Measurements from ENCODE around the gene TRO.

Gene TRO, protein sequence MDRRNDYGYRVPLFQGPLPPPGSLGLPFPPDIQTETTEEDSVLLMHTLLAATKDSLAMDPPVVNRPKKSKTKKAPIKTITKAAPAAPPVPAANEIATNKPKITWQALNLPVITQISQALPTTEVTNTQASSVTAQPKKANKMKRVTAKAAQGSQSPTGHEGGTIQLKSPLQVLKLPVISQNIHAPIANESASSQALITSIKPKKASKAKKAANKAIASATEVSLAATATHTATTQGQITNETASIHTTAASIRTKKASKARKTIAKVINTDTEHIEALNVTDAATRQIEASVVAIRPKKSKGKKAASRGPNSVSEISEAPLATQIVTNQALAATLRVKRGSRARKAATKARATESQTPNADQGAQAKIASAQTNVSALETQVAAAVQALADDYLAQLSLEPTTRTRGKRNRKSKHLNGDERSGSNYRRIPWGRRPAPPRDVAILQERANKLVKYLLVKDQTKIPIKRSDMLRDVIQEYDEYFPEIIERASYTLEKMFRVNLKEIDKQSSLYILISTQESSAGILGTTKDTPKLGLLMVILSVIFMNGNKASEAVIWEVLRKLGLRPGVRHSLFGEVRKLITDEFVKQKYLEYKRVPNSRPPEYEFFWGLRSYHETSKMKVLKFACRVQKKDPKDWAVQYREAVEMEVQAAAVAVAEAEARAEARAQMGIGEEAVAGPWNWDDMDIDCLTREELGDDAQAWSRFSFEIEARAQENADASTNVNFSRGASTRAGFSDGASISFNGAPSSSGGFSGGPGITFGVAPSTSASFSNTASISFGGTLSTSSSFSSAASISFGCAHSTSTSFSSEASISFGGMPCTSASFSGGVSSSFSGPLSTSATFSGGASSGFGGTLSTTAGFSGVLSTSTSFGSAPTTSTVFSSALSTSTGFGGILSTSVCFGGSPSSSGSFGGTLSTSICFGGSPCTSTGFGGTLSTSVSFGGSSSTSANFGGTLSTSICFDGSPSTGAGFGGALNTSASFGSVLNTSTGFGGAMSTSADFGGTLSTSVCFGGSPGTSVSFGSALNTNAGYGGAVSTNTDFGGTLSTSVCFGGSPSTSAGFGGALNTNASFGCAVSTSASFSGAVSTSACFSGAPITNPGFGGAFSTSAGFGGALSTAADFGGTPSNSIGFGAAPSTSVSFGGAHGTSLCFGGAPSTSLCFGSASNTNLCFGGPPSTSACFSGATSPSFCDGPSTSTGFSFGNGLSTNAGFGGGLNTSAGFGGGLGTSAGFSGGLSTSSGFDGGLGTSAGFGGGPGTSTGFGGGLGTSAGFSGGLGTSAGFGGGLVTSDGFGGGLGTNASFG (N-terminal part only)

DNA sequence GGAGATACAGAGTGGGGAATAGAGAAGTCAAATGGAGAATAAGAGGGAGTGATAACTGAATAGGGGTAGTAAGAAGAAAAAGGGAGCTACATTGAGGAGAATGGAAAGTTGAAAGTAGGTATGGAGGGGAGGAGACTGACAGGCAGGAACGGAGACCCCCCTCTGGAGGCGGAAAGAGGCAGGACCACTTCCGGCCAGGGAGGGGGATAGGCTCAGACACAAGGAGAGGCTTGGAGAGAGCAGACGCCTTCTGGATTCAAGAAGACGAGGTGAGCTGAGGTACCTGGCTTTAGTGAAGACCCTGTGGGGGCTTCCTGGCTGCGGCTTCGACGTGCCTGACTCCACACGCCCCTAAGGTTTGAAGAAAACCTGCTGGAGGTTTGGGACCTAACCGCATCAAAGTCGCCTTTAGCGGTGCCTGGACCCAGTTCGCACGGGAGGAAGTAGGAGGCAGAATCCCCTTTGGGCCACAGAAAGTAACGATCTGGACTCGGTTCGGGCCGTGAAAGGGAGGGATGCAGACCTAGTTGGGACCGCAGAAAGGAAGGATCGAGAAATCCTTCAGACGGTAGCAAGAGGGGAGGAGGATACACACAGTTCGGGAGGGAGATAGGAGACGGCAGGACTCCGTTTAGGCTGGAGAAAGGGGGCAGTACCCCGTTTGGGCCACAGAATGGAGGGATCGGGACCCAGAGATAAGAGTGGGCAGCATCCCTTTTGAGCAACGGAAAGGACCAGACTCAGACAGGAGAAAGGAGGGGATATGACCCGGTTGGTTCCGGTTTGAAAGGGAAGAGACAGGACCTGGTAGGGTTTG is at the start of gene TRO:
TSS of gene TRO (plus strand) at position 215 of the 817 bp plus-strand sequence. CDS start 1,423 bp downstream, outside the sequence.
- no peak for DNase-seq

GRCh38 chrX:54885740-54886139 is 34.9 kb upstream of the TRO start:
- no peak for DNase-seq

DNA sequence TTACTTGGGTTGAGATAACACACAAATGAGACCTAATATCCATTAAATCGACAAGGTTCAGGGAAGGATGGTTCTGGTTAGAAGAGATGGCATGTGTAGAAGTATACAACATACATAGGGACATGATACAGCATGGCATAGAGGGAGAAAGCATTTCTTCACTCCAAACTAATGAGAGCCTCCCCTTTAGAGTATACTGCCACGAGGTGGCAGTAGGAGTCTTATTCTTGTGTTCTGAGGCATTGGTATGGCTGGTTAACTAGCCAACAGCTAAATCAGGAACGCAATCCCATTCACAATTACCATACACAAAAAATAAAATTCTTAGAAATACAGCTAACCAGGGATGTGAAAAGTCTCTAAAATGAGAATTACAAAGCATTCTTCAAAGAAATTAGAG is 29.1 kb upstream of the TRO start:
- peak; percentile 20 to 44 for DNase-seq

DNA sequence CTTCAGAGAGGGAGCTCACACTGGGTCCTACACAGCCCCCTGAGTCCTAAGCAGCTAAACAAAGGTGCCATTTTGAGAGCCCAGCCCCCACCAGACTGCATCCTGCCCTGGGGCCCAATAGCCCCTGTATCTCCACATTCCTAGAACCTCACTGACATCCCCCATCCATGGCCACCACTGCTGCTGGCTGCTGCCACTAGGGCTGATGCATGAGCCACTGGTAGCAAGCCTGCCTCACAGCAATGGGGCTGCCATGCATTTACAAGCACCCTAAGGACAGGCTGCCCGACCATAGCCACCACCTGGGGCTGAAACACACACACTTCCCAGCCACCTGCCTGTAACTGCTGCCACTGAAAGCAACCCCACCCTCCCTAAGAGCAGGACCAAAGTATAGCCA is 26.5 kb upstream of the TRO start:
- no peak for DNase-seq

DNA sequence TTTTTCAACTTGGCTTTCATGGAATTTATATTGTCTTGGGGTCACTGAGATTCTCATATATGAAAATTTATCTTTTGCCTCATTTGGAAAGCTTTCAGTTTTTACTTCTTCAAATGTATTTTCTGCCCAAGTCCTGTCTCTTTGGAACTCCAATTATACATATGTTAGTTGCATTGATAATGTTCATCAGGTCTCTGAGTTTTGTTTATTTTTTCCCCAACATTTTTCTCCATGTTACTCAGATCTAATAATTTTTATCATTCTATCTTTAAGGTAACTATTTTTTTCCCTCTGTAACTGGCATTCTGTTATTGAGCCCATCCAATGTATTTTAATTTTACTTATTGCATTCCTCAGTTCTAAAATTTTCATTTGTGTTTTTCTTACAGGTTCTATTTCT is 10.7 kb upstream of the TRO start:
- DNase-seq: no peak

- peak in 1 of 2 donors; percentile 0 for DNase-seq
Observed at GRCh38 chrX:54921427-54922021, 900 bp downstream of the TRO start.

GRCh38 chrX:54922547-54922946 is 1.9 kb downstream of the TRO start:
- DNase-seq: no peak

DNA sequence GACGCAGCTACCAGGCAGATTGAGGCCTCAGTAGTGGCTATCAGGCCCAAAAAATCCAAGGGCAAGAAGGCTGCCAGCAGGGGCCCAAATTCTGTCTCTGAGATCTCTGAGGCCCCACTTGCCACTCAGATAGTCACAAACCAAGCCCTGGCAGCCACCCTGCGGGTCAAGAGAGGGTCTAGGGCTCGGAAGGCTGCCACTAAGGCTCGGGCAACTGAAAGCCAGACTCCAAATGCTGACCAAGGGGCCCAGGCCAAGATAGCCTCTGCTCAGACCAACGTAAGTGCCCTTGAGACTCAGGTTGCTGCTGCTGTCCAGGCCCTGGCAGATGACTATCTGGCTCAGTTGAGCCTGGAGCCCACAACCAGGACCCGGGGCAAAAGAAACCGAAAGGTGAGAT is 2.8 kb downstream of the TRO start:
- no peak for DNase-seq

- peak; percentile 0 to 11 for DNase-seq
Observed at GRCh38 chrX:54926978-54927377, 6.4 kb downstream of the TRO start.

GRCh38 chrX:54928876-54929275 is 8.3 kb downstream of the TRO start:
- no peak for DNase-seq

- no peak for DNase-seq
Observed at GRCh38 chrX:54930291-54931049, 9.8 kb downstream of the TRO start.

- no peak for DNase-seq
Observed at GRCh38 chrX:54931107-54931506, 10.5 kb downstream of the TRO start.

- DNase-seq: no peak
Observed at GRCh38 chrX:54933150-54933826, 12.7 kb downstream of the TRO start.

DNA sequence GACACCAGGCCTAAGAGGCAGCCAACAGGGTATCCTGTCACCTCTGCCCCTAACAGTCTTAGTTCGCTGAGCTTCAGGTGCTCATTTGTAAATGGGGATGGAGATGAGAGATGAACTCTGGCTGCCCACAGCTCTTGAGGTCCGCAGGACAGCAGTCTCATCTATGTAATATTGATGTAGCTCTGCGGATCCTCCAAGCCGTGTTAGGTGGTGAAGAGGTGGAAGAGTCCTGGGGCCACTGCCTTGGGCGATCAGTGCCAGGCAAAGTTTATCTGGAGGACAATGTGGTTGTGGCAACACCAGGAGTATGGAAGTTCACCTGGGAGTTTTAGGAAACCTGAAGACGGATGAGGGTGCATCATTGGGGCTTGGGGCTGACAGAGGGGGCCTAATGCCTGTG is 13.4 kb downstream of the TRO start:
- no peak for DNase-seq

GRCh38 chrX:54934890-54935289 is 14.3 kb downstream of the TRO start:
- no peak for DNase-seq

GRCh38 chrX:54935306-54935705 is 14.7 kb downstream of the TRO start:
- DNase-seq: no peak

- DNase-seq: no peak
Observed at GRCh38 chrX:54937416-54937815, 16.8 kb downstream of the TRO start.

- DNase-seq: no peak
Observed at GRCh38 chrX:54944816-54945215, 24.2 kb downstream of the TRO start.

DNA sequence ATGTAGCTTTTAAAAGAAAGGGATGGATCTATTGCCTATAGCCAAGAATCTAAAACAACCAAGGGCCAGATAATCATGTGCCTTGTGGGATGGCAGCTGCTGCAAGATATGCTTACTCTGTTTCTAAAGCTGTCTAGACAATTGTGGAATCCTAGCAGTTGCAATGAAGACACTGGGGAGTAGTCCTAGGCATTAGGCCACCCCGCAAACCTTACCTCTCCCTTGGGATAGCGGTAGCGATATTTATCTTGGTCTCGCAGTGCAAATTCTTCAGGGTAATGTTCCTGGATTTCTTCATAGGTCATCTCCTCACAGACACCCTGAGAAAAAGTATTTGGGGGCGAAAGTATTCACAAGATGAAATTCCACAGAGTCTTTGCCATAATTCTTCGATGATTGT is 24.6 kb downstream of the TRO start:
- DNase-seq: no peak

GRCh38 chrX:54950730-54951375 is 30.2 kb downstream of the TRO start:
- no peak for DNase-seq

All from inflammatory macrophage treated with lipopolysaccharide for 1 hour (primary cell).